ENCODE results near the gene SLC22A5.
A peak's percentile ranks its signal among the peaks of the same experiment; 100 is the strongest.
"Not testable (repeated sequence)": the region's sequence is repeated elsewhere in the genome, so short reads cannot be mapped to it uniquely, and the experiment has no call there.

Gene SLC22A5

GRCh38 chr5:132388244-132389050 lies 18.9 kb downstream of the SLC22A5 start:
- DNase-seq (ENCODE audit: low spot score), result no peak

GRCh38 chr5:132389051-132389331 lies 19.5 kb downstream of the SLC22A5 start:
- DNase-seq (ENCODE audit: low spot score), result no peak

- DNase-seq (ENCODE audit: low spot score), result no peak
Measured at GRCh38 chr5:132389585-132390286, 20.2 kb downstream of the SLC22A5 start.

- DNase-seq (ENCODE audit: low spot score), result no peak
Measured at GRCh38 chr5:132391247-132391646, 21.7 kb downstream of the SLC22A5 start.

DNA sequence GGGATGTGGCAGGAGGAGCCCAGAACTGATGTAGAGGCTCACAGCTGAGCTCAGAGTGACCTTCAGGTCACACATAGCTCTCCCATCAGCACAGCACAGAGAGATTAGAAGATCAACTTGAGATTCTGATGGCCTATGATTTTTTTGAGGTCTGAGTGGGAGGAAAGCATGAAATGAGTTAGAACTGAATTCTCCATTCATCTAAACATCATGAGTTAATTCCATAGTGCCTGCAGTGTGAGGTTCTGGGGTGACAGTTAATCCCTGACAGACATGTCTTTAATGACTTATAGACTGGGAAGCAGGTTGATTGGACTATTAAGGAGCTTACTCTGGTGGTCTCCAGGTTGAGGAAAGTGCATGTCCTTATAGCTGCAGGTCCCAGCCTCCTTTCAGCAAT lies 22.4 kb downstream of the SLC22A5 start:
- DNase-seq (ENCODE audit: low spot score), result no peak

DNA sequence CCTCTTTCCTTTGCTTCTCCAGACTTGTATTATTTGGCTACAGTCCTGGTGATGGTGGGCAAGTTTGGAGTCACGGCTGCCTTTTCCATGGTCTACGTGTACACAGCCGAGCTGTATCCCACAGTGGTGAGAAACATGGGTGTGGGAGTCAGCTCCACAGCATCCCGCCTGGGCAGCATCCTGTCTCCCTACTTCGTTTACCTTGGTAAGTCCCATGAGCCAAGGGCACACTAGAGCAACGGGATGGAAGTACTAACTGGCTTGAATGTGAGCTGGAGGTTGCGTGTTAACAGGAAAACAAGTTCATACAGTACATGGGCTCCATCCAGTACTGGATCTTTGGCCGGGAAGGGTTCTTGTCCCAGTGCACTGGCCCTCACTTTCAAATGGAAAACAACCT lies 22.9 kb downstream of the SLC22A5 start:
- DNase-seq (ENCODE audit: low spot score), result no peak

DNA sequence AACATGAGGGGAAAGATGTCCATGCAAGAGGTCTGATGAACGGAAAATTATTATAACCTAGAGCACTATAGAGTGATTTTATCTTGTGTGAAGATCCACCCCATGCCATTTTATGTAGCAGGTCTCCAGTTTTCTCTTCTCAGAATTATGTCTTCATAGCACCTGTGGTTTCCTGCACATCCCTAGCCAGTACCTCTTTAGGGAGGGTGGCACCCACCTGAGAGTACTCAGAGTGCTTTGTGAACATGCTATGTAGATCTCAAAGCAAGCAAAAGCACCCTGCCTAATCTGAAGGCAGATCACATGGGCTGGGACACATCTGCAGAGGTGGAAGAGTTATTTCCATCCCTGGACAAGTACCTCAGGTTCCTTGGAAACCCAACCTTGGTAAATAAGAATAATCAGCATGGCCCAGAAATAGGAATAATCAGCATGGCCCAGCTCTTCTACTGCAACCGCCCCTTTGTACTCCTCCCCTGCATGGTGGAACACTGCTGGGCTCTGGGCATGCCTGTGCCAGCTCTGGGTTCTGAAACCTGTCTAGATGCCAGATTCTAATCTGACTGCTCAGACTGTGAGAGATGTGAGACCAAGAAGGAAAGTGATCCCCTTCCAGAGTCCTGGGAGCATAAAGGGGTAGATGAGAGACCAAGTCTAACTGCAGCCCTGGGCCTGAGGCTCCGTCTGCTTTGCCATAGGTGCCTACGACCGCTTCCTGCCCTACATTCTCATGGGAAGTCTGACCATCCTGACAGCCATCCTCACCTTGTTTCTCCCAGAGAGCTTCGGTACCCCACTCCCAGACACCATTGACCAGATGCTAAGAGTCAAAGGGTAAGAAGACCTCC lies 23.7 kb downstream of the SLC22A5 start:
- DNase-seq (ENCODE audit: low spot score), result no peak

GRCh38 chr5:132394667-132395259 lies 25.3 kb downstream of the SLC22A5 start:
- no peak for DNase-seq (ENCODE audit: low spot score)

GRCh38 chr5:132396589-132397031 lies 27.1 kb downstream of the SLC22A5 start:
- DNase-seq (ENCODE audit: low spot score), result no peak

- DNase-seq (ENCODE audit: low spot score), result no peak
Measured at GRCh38 chr5:132397224-132397623, 27.7 kb downstream of the SLC22A5 start.

- not testable (repeated sequence) for DNase-seq (ENCODE audit: low spot score)
Measured at GRCh38 chr5:132397936-132398675, 28.6 kb downstream of the SLC22A5 start.

- not testable (repeated sequence) for DNase-seq (ENCODE audit: low spot score)
Measured at GRCh38 chr5:132404041-132404440, 34.5 kb downstream of the SLC22A5 start.

- DNase-seq (ENCODE audit: low spot score), result no peak
Measured at GRCh38 chr5:132405646-132406045, 36.1 kb downstream of the SLC22A5 start.

DNA sequence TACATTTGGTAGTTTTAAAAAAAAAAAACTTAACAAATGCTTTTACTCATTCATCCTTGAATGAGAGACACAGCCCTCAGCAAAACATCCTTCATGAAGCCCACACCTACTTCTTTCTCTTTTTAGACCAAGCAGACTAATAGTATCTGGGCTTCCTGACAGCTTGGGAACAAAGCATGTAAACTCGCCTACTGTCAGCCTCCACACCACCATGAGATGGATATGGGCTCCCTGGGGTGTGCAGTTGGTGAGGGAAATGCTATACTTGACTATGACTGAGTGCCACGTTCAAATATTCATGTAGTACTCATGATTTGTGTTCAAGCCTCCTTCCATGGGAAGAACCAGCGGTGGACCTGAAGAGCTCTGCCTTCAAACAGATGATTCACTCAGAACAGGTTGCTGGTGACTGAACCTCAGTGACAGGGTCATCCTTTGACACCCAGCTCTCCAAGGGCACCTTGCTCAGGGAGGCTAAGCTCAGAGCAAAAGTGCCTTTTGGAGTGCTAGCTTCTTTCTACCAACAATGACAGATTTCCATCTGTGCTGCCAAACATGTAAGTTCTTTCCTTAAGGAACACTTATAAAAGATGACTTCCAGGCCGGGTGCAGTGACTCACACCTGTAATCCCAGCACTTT lies 36.8 kb downstream of the SLC22A5 start:
- no peak for DNase-seq (ENCODE audit: low spot score)

GRCh38 chr5:132407970-132408369 lies 38.5 kb downstream of the SLC22A5 start:
- DNase-seq (ENCODE audit: low spot score), result no peak

DNA sequence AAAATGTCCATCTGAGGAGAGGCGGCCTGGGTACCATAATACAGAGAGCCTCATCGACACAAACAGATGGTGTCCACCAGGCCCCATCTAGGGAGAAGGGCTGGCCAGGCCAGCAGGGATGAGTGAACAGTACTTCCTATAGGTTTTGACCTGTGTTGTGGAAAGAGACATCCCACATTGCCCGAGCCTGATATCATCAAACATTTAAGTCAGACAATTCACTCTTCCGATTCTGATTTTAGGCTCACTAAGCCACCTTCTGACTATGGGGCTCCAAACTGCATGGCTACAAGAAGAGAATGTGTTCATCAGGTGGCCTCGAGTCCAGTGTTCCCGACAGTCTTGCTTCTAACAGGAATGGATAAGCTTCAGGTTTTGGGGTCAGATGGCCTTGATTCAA lies 38.9 kb downstream of the SLC22A5 start:
- no peak for DNase-seq (ENCODE audit: low spot score)

DNA sequence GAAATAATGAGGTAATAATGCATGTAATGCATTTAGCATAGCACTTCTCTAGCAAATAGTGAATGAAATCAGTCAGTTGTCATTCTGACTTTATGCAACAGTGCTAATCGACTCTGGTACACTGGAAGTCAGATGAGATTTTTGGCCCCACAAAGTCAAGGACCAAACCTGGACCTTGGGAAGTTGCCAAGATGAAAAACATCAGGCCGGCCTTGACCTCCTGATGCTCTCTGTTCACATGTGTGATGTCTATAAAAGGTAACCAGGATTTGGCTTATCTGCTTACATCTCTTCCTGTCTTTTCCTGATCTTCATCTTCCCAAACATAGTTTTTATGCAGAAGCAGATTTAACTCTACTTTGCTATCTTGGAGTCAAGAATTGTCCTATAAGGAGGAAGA lies 39.5 kb downstream of the SLC22A5 start:
- no peak for DNase-seq (ENCODE audit: low spot score)

GRCh38 chr5:132410451-132411303 lies 41.2 kb downstream of the SLC22A5 start:
- DNase-seq (ENCODE audit: low spot score), result peak; percentile 93

DNA sequence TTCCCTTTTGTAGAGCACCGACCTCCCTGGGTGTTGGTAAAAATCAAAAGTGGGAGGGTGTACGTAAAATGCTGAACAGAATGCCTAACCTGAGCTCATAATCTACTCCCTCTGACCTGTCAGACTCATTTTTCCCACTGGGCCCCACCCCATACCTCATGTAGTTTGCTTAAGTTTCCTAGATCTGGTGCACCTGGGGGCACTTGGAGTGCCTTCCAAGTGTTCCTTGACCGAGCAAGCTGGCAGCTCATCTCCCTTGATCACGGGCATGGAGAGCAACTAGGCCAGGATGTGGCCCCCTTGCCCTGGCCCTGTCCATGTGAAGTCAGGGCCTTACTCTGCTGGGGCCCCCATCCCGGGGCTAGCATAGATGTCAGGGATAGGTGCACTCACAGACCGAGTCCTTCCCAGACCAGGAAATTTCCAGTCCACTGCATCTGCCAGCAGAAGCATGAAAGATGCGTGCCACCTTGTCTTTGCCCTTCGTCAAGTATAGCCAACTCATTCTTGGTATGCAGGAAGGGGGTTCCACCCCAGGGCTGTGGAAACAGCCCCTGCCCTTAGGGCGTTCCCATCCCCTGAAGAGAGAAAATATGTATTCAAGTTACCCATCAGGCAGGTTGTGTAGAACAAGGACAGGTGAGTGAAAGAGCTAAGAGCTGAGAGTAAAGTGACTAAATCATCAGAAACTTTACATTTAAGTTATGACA lies 41.9 kb downstream of the SLC22A5 start:
- DNase-seq (ENCODE audit: low spot score), result no peak

- no peak for DNase-seq (ENCODE audit: low spot score)
Measured at GRCh38 chr5:132413567-132413966, 44.1 kb downstream of the SLC22A5 start.

Data from D341Med (cell line).